Glomerular visceral epithelial cell (primary cell): ENCODE data around the gene MET.

Experiments used
- DNase-seq: peaks from one replicate; pipeline ENCODE4 v3.0.0-alpha.2; 2016; ENCODE audit errors: extremely low spot score

The MET gene

GRCh38 chr7:116665332-116665996, 6.5 kb upstream of the MET start:
- no peak for DNase-seq

- DNase-seq = no peak
Observed at GRCh38 chr7:116669769-116670168, 2.2 kb upstream of the MET start.

- DNase-seq = no peak
Observed at GRCh38 chr7:116670409-116671015, 1.5 kb upstream of the MET start.

DNA sequence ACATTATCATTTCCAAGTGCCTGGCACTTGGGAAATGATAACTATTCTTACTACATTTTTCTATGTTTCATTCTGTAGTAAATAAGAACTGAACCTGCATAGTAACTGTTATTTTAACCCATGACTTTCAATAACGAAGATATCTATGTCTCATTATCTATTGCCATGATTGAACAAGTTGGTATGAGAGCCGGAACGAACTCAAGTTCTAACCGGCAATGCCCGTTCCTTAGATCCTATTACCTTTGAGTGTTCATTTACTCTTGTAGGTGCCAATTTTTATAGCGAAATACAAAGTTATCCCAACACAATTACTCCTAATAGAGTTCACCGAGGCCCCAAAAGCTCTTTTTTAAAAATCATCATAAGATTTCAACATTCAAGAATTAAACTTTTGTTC, 885 bp upstream of the MET start:
- DNase-seq = no peak

DNA sequence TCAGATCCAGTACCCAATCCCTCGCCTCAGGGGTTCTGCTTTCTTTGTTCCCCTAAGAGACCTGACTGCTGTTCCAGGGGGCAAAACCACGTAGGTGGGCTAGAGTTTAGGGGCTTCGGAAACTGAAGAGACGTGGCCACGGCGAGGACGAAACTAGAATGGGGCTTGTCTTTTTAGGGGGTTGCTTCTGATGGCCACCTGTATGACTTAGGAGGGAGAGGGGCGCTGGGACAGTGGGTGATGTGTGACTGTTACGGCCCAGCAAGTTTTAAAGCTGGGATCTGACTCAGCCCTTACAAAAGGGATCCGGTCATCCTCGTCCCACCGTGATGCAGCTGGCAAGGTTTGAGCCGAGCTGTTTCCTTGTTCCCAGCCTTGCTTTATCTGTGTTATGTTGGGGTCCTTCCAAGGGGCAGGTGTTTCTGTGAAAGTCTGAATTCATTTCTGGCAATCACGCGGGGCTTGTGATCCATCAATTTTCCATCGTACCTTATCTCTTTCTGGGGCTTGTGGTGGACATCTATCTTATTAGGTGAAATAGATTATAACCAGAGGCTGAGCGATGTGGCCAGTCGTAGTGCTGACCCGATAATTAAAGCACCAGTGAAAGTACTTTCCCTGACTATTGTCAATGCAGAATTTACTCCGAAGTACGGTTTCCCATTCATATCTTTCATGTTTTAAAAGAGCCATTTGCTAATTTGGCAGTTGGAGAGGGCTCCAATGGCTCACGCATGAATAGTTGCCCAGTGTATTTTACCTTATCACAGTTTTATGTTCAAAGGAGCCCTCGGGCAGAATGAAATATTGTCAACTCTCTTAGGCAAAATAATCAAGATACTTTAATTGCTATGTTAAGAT, 830 bp downstream of the MET start:
- peak; percentile 73 for DNase-seq

- DNase-seq = no peak
Observed at GRCh38 chr7:116673457-116673865, 1.5 kb downstream of the MET start.

- DNase-seq = peak; percentile 58
Observed at GRCh38 chr7:116674508-116675173, 2.6 kb downstream of the MET start.

- no peak for DNase-seq
Observed at GRCh38 chr7:116675812-116676355, 3.9 kb downstream of the MET start.

- no peak for DNase-seq
Observed at GRCh38 chr7:116678780-116679179, 6.8 kb downstream of the MET start.

DNA sequence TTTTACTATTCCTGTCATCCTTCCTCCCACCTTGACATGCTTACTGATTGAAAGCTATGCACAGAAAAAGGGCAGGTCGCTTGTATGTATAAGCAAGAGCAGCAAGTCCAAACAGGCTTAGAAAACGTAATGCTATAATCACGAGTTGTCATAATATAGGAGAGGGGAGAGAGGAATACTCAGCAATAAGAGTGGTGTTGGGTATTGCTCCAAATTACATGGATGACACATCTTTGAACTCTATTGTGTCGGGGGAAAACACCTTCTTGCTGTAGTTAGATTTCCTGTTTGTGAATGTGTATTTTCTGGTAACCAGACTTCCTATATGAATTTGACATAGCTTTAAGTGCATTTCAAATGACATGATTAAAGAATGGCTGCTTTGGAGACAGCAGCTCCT, 7.5 kb downstream of the MET start:
- peak; percentile 50 for DNase-seq

- DNase-seq = no peak
Observed at GRCh38 chr7:116683786-116684185, 11.8 kb downstream of the MET start.

DNA sequence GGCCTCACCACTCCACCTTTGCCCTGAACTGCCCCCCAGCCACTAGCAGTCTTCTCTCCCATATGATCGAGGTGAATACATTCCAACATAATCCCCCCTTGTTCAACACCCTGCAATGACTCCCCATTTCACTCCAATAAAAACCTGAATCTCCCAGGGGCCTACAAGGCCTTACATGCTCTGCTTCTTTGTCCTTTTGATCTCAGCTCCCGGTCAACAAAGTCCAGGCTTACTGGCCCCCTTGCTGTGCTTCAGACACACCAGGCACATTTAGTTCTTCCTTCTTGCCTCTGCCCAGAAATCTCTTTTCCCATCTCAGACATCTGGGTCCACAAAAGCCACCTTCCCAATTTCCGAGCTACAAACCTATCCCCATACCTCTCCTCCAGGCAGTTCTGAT, 14.0 kb downstream of the MET start:
- DNase-seq = no peak

GRCh38 chr7:116686812-116687419, 14.9 kb downstream of the MET start:
- DNase-seq = no peak

DNA sequence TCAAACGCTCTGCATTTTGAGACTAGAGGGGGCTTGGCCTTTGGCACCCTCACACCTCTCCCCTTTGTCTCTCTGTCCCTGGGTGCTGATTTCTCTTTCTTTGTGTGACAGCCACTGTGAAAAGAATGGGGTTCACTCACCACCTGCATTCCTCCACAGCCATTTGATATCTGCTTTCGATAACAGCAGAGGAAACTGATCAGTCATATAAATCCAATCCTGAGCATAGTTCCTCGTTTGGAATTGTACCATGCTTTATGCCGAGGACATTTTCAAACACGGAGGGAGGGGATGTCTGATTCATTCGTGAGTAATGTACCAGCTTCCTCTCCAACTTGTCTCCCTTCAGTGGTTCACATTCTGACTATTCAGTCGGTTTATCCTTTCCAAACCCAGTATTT, 15.8 kb downstream of the MET start:
- peak; percentile 77 for DNase-seq

- peak; percentile 88 for DNase-seq
Observed at GRCh38 chr7:116689790-116690259, 17.8 kb downstream of the MET start.

DNA sequence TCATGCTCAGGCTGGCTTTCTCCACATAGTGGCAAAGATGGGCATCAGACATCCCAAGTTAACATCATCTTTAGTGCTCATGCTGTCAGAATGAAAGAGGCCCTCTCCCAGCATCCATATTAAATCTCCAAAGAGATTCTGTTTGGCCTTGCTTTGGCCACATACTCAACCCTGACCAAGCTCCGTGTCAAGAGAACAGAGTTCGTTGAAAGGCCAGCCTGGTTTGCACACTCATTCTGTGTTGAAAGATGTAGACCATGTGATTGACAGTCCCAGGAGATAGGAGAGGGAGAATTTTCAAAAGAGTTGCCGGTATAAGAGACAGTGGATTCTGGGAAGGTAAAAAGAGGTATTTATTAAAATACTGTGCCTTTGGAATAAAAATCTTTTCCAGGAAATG, 19.7 kb downstream of the MET start:
- DNase-seq = peak; percentile 55

GRCh38 chr7:116692401-116693308, 20.7 kb downstream of the MET start:
- peak; percentile 49 for DNase-seq

DNA sequence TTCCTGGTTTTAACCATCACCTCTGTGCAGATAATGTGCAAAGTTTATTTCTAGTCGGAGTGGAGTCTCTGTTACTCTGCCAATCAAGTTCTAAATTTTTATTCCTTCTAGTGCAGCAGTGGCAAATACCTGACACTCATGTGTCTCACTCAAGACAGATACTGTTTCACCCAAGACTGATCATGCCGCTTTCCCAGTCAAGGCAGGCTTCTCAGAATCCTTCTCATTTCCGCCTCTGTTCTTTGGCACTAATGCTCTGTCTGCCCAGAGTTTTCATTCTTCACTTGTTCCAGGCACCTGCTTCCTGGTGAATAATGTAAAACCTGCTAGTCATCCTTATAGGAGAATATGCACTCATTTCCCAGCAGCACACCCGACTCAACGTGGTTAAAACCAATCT, 24.7 kb downstream of the MET start:
- DNase-seq = no peak

DNA sequence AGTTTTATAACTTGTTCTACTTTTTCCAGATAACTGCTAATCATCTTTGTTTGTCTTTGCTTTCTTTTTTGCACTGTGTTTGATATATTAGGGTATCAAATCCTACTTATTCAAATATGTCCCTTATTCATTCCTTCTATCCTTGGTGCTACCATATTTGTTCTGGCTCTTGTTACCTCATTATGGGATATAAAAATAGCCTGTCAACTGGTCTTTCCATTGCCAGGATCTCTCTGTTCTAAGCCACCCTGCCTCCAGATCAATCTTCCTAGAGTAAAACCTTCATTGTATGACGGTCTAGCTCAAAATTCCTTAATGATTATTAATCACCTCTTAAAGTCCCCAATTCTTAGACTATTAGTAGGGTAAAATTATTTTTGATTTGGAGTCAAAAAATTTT, 25.2 kb downstream of the MET start:
- no peak for DNase-seq

- peak; percentile 57 for DNase-seq
Observed at GRCh38 chr7:116697761-116698160, 25.8 kb downstream of the MET start.
